GM18505 (cell line): ENCODE results near the gene PDYN.

Experiments
- ATAC-seq: cut with Tn5 transposase; IDR thresholded peaks from one replicate; pipeline ENCODE4 v1.9.1; 2021; ENCODE audit not compliant: unreplicated experiment
- POLR2A ChIP-seq: IDR thresholded peaks from 4 replicates; pipeline ENCODE4 v1.6.1; 2011; ENCODE audit warnings: borderline replicate concordance; ENCODE audit not compliant: insufficient read depth, insufficient read length; ENCODE audit errors: extremely low read depth

Gene PDYN

DNA sequence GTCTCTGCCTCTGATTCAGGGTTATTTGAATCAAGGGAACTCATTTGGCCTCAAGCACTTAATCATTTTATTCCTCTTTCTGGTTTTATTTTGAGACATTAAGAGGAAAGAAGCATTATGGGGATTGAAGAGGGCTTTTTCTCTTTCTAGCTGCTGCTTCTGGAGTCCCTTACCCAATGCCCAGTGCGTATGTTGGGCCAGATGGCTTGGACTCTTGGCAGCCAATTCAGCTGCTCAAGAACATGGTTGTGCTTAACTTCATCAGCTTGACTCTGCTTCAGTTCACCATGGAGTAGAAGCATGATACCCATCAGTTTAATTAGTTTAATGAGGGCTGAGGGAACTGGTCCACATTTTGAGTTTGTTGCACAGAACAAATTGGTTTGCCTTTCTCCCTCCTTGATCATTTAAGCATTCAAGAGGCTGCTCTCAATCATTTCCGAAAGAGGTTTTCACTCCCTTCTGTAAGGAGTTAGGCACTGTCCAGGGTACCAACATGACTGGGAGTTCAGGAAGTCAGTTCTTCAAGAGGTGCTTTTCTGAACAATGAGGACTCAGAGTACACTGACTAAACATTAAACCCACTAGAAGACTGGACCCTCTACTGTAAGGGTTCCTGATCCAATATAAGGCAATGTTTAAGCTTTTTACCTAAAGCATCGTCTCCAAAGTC is 14.6 kb downstream of the PDYN start:
- ATAC-seq = no peak
- no peak for TF ChIP-seq POLR2A

DNA sequence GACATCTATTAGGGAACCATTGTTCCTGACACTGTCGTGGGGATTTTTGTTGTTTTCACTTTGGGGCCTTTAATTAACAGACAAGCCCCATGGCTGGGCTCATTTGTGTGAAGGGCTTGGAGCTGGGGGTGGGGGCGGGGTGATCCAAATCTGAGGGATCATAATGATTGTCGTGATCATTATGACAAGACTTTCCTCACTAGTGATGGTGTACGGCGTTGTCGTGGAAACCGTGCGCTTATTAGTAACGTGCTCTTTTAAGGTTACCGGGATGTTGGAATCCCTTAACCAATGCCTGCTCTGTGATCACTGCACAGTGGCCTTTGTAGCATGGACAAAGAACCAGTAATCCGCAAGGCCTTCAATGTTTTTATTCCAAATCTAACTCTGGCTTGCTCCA is 18.6 kb downstream of the PDYN start:
- TF ChIP-seq POLR2A = no peak
- no peak for ATAC-seq

DNA sequence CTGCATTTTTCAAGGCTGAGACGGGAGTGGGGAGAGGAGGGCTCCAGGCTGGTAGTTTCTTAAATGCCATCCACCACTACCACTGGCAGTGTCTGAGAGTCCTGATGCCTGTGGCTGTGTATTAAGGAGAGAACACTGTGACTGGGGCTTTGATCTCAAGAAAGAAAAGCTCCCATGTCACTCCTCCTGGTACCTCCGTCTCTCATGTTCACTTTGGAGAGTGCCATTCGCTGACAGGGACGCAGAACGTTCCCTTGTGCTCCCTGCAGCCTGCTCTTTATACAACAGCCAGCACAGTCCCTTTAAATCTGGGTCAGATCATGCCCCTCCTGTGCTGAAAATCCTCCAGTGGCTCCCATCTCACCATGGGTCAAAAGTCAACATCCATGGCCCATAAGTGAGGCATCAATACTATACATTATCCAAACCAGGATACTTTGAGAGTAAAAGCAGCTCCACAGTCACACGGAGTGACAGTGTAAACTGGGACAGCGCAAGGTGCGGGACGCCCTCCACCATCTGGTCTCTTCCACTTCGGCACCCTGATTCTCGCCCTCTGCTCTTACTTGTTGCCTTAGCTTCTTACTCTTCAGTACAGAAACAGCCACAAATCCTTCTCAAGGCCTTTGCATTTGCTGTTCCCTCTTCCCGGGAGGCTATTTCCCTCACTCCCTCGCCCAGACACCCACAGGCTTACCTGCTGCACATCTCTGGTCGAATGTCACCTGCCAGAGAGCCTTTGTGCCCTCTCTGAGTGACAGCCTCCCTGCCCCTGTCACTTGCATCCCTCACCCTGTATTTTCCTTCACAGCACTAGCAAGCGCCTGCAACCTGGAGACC is 20.0 kb downstream of the PDYN start:
- ATAC-seq = no peak
- no peak for TF ChIP-seq POLR2A

DNA sequence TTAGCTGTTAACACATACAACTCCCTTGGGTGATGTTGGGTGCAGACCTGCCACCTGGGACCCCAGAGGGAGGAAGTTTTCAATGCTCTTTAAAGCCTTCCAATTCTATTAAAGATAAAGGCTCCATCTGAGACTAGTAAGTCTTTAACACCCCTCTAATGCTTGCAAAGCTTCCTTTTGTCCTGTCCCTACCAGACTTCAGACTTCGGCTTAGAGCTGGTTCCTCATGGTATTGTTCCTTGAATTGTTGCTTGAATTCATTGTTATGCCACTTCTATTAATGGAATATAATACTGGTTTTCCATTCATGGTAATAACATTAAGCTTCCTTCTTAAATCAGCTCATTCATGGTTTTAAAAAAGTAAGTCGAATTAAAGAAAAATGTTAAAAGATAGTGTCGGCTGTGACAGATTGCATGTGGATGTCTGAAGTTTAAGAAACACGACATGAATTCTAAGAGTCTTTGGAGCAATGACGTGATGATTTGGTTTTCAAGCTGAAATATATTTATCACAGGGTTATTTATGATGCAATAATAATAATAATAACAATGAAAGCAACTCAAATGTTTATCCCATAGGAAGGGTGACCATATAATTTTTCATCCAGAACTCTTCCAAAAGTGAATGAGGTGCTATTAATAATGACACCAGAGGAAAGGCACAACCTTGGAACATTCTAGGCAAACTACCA is 21.8 kb downstream of the PDYN start:
- no peak for TF ChIP-seq POLR2A
- no peak for ATAC-seq

DNA sequence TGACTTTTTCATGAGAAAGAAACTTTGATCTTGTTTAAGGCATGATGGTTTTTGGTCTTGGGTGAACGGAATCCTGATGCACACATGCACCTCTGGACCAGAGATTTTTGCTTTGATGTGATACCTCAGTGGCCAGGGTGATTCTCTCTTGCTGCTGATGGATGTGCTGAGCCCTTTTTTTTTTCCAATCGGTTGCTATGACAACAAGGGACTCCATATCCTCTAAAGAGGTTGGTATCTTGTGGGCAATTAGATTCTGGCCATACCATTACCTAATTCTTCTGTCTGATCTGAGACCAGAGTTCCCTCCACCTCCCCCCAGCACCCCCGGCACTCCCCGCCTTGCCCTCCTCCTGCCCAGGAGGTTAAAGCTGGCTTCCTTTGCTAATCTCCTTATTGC is 24.9 kb downstream of the PDYN start:
- ATAC-seq = no peak
- no peak for TF ChIP-seq POLR2A

DNA sequence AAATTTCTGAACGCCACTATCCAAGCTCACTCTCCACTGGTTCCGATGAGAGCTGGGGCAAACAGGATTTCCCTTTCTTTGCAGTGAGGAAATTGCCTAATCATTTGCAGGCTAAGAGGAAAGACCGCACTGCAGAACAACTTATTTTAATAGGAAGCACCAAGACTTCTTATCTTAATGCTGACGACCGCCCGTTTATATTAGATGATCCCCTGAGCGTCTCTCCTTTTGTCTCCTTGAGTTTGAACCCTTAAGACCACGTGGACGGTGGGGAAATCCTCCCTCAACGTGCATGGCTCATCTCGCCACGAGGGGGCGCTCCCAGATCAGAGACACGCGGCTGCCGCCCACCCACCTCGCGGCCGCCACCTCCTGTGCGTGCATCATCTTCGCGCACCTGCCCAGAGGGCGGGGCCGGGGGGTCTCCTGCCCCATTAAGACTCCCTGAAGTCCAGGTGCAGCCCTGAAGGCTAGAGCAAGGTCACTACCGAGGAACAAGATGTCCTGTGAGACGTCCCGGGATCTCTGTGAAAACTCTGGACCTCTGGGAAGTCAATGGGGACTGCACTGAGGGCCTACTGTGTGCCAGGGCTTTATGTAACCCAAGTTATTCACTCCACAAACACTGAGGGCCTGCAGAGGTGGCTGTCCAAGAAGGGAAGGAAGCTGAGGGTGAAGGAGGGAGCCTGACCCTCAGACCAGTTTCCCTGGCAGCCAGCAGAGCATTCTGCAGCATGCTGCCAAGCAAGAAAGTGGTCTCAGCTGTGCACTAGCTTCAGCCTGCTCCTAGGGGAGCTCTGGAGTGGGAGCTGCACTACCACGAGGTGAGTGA is 28.1 kb downstream of the PDYN start:
- ATAC-seq = no peak

DNA sequence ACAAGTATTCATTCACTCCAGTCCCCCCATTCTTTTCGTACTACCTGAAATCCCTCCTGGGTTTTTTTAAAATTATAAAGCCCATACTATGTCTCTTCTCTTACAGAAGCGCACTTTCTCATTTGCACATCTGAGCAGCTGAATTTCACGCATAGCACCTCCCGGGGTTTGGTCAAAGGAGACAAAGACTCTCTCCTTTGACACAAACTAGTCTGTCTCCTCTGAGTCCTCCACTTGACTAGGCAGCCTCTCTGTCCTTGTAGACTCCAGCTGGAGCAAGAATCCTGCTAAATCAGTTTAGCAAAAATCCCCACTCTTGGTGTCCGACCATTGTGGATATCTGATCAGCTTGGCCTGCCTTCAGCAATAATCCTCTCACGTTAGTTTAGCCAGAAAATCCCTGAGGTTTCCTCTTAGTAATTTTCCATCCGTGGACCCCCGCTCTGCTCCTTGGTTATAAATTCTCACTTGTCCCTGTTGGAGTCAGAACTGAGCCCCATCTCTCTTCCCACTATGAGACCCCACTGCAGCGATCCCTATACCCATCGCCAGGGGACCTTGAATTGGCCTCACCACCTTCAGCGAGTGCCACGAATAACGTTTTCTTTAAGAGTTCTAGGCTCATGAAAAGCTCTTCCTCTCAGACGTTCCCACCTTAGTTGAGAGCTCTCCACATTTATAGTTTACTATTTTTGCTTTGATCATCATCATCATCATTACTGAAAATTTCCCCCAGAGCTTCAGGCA is 29.0 kb downstream of the PDYN start:
- ATAC-seq = no peak
- TF ChIP-seq POLR2A = no peak

More for the DNA sequence above, 28.1 kb downstream of the PDYN start:
- TF ChIP-seq POLR2A = no peak

DNA sequence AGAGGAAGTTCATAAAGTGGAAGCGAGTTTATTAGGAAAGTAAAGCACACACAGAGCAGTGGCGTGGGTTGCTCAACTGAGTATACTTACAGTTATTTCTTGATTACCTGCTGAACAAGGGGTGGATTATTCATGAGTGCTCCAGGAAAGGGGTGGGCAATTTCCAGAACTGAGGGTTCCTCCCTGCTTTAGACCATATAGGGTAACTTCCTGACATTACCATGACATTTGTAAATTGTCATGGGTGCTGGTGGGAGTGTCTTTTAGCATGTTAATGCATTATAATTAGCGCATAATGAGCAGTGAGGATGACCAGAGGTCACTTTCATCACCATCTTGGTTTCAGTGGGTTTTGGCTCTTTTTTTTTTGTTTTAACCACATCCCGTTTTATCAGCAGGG is 29.8 kb downstream of the PDYN start:
- ATAC-seq = no peak
- no peak for TF ChIP-seq POLR2A

DNA sequence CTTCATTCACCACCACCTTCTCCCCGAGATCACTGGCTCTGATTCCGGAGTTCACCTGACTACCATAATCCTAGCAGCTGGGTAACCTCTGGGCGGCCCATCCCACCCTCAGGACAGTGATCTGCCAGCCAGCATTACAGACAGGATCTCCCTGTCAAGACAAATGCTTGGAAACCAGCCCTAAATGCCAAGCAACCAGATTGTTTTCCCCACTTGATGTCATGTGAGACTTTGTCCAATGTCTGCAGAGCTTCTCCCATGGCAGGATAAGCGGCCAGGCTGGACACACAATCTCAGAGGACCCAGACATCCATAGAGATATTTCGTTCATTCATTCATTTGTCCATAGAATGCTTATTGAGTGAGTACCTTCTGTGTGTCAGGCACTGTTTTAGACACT is 32.5 kb downstream of the PDYN start:
- ATAC-seq = no peak

DNA sequence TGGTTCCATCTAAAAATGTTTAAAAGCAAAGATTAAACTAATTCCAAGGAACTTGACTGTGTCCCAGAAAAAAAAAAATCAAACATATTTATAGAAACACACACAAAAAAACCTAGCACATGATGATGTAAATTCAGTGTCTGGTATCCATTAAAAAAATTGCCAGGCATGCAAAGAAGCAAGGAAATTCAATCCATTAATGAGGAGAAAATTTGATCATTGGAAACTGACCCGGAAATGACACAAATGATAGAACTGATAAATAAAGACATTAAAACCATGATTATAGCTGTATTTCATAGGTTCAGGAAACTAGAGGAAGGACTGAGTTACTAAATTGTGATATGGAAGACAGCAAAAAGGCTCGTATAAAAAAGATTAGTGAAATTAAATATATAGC is 34.7 kb downstream of the PDYN start:
- no peak for ATAC-seq
- no peak for TF ChIP-seq POLR2A

More for the DNA sequence above, 32.5 kb downstream of the PDYN start:
- no peak for TF ChIP-seq POLR2A

DNA sequence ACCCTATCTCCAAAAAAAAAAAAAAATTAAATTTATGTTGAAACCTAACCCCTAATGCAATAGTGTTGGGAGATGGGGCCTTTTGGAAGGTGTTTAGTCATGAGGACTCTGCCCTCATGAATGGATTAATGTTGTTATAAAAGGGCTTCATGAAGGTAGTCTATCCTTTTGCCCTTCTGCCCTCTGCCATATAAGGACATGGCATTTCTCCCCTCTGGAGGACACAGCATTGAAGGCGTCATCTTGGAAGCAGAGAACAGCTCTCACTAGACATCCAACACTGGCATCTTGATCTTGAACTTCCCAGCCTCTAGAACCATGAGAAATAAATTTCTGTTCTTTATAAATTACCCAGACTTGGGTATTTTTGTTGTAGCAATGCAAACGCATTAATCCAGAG is 35.4 kb downstream of the PDYN start:
- TF ChIP-seq POLR2A = no peak
- no peak for ATAC-seq

DNA sequence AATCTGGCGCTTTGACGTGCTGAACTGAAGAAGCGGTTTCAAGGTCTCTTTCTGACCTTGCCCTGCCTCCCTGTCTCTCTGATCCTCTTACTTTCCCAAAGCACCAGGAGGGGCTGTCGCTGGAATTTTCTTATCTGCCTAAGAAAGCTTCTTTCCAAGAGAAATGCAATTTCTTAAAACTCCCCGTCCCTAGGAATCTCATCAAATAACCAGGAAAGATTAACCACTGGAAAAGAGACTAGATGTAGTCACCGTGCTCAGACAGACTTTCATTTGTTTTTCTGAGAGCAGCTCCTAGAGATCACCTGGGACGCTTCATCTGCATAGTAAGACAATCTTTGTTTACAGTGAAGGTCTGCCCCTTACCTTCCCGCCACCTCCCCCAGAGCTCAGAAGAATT is 38.6 kb downstream of the PDYN start:
- ATAC-seq = no peak
- no peak for TF ChIP-seq POLR2A
